Measurements from ENCODE around the gene LBP.

LBP gene

GRCh38 chr20:38304845-38305447, 41.3 kb upstream of the LBP start:
- TF ChIP-seq CTCF (conservative IDR thresholded peaks at IDR 0.05; ENCODE audit: low read depth, low read length) = peak; percentile 50
- no peaks in the 10 kb centered on the region for H3K4me1 ChIP-seq (ENCODE audit: low read depth, poor library complexity, severe bottlenecking)
- H3K79me2 ChIP-seq (ENCODE audit: insufficient read depth, low read depth) = no peaks in the 10 kb centered on the region
- H2AFZ ChIP-seq (ENCODE audit: low read depth) = no peak overlapping the region
- H3K9ac ChIP-seq = no peak overlapping the region
- H3K27ac ChIP-seq = no peak overlapping the region
- H3K27me3 ChIP-seq (ENCODE audit: insufficient read depth, low read depth) = no peaks in the 10 kb centered on the region
- no peaks in the 10 kb centered on the region for H3K36me3 ChIP-seq (ENCODE audit: insufficient read depth)
- no peak overlapping the region for H3K4me3 ChIP-seq (IDR thresholded peaks at IDR 0.05; ENCODE audit: insufficient read depth, low read depth, low read length)
- no peaks in the 10 kb centered on the region for H4K20me1 ChIP-seq (ENCODE audit: insufficient read depth)
- no peak overlapping the region for H3K4me2 ChIP-seq

DNA sequence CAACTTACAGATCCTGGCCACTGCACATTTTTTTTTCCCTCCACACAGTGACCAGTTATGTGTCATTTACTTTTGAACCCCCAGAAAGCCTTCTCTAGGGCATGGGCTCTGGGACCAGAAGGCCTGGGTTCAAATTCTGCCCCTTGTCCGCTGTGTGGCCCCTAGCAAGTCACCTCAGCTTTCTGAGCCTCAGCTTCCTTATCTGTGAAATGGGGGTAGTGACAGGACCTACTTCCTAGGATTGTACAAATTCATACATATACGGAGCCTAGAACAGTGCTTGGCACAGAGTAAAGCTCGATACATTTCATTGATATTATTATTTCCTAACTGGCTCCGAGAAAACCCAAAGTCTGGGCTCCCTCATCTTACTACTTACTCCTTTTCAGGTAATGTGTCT, 40.7 kb upstream of the LBP start:
- Histone ChIP-seq H3K36me3 (ENCODE audit: insufficient read depth) (no peaks in the 10 kb centered on the region), H3K4me1 (ENCODE audit: low read depth, poor library complexity, severe bottlenecking) (no peaks in the 10 kb centered on the region), H3K9ac (no peak overlapping the region), H3K27me3 (ENCODE audit: insufficient read depth, low read depth) (no peaks in the 10 kb centered on the region), H2AFZ (ENCODE audit: low read depth) (no peak overlapping the region), H3K27ac (no peak overlapping the region), H3K4me2 (no peak overlapping the region), H4K20me1 (ENCODE audit: insufficient read depth) (no peaks in the 10 kb centered on the region), H3K79me2 (ENCODE audit: insufficient read depth, low read depth) (no peaks in the 10 kb centered on the region), H3K4me3 (IDR thresholded peaks at IDR 0.05; ENCODE audit: insufficient read depth, low read depth, low read length) (no peak overlapping the region)
- TF ChIP-seq CTCF (conservative IDR thresholded peaks at IDR 0.05; ENCODE audit: low read depth, low read length) = no peak

GRCh38 chr20:38306379-38306778, 39.9 kb upstream of the LBP start:
- H3K79me2 ChIP-seq (ENCODE audit: insufficient read depth, low read depth) = no peaks in the 10 kb centered on the region
- H3K9ac ChIP-seq = no peak overlapping the region
- H3K27ac ChIP-seq = no peak overlapping the region
- H3K4me2 ChIP-seq = no peak overlapping the region
- H3K4me1 ChIP-seq (ENCODE audit: low read depth, poor library complexity, severe bottlenecking) = no peaks in the 10 kb centered on the region
- no peak overlapping the region for H3K4me3 ChIP-seq (IDR thresholded peaks at IDR 0.05; ENCODE audit: insufficient read depth, low read depth, low read length)
- H3K27me3 ChIP-seq (ENCODE audit: insufficient read depth, low read depth) = no peaks in the 10 kb centered on the region
- no peaks in the 10 kb centered on the region for H3K36me3 ChIP-seq (ENCODE audit: insufficient read depth)
- H4K20me1 ChIP-seq (ENCODE audit: insufficient read depth) = no peaks in the 10 kb centered on the region
- no peak for TF ChIP-seq CTCF (conservative IDR thresholded peaks at IDR 0.05; ENCODE audit: low read depth, low read length)
- no peak overlapping the region for H2AFZ ChIP-seq (ENCODE audit: low read depth)

DNA sequence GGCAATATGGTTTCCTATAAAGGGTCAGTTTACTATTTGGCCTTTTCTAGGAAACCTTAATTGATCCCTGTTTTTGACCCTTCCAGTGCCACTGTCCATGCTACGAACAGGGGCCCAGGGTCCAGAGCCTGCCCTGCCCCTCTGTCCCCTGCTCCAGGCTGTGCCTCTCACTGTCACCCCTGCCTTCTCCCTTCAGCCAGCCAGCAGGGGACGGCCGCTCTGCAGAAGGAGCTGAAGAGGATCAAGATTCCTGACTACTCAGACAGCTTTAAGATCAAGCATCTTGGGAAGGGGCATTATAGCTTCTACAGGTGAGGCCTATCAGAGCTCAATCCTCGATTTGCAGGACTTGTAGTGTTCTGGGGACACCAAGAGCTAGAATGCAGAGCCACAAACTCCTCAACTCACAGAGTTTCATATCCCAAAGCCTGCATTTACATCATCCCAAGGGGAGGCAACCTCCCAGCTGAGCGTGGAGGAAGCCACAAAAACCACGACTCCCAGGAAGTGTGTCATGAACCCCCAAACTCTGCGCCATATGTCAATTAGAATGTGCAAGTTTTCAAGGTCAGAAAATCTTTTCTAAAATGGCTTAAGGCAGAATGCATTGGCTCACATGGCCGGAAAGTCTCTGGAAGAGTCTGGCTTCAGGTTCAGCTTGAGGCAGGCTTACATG, 38.8 kb upstream of the LBP start:
- no peaks in the 10 kb centered on the region for H3K4me1 ChIP-seq (ENCODE audit: low read depth, poor library complexity, severe bottlenecking)
- no peak overlapping the region for H3K9ac ChIP-seq
- H2AFZ ChIP-seq (ENCODE audit: low read depth) = no peak overlapping the region
- no peaks in the 10 kb centered on the region for H3K27me3 ChIP-seq (ENCODE audit: insufficient read depth, low read depth)
- no peaks in the 10 kb centered on the region for H3K36me3 ChIP-seq (ENCODE audit: insufficient read depth)
- no peak overlapping the region for H3K27ac ChIP-seq
- H3K79me2 ChIP-seq (ENCODE audit: insufficient read depth, low read depth) = no peaks in the 10 kb centered on the region
- no peak overlapping the region for H3K4me3 ChIP-seq (IDR thresholded peaks at IDR 0.05; ENCODE audit: insufficient read depth, low read depth, low read length)
- no peak overlapping the region for H3K4me2 ChIP-seq
- no peak for TF ChIP-seq CTCF (conservative IDR thresholded peaks at IDR 0.05; ENCODE audit: low read depth, low read length)
- H4K20me1 ChIP-seq (ENCODE audit: insufficient read depth) = no peaks in the 10 kb centered on the region
